Measurements from ENCODE around the gene DYSF. TPM values are rescaled to one million over a fixed set of nuclear protein-coding genes. Genes with fewer than 3 reads are reported as not detected.

The DYSF gene
- total and polyA plus RNA-seq, 3 donors from 2014 or later, result 6.8 to 10.9 (median 8.9) TPM

DNA sequence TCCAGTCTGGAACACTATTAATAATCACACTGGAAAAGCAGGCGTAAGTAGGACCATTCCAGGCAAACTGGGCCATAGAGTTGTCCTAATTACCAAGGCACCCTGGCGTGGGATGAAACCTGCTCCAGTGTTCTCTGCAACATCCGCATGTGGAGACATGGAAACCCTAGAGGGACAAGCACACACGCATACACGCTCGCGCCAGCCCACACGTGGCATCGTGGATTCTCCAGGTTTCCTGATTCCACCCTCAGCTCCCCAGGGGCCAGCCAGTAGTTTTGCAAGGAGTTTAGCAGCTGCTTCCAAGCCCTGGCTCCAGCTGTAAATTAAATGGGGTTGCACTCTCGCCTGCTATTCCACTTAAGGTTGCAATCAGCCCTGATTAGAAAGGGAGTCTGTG lies 127.7 kb downstream of the DYSF start:
- H3K4me3 ChIP-seq, result no peak overlapping the region
- no peak for TF ChIP-seq POLR2A (IDR thresholded peaks at IDR 0.05)
- TF ChIP-seq, protein P1, sequence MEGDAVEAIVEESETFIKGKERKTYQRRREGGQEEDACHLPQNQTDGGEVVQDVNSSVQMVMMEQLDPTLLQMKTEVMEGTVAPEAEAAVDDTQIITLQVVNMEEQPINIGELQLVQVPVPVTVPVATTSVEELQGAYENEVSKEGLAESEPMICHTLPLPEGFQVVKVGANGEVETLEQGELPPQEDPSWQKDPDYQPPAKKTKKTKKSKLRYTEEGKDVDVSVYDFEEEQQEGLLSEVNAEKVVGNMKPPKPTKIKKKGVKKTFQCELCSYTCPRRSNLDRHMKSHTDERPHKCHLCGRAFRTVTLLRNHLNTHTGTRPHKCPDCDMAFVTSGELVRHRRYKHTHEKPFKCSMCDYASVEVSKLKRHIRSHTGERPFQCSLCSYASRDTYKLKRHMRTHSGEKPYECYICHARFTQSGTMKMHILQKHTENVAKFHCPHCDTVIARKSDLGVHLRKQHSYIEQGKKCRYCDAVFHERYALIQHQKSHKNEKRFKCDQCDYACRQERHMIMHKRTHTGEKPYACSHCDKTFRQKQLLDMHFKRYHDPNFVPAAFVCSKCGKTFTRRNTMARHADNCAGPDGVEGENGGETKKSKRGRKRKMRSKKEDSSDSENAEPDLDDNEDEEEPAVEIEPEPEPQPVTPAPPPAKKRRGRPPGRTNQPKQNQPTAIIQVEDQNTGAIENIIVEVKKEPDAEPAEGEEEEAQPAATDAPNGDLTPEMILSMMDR (IDR thresholded peaks at IDR 0.05), result no peak
- peak; percentile 28 for DNase-seq
- no peaks in the 10 kb centered on the region for H3K4me1 ChIP-seq
- intact Hi-C loops (cut with DNase I; ENCODE audit: low total_unique reads), result no loop called here
- 58 to 74% methylated on average over 2 to 10 of the region's 10 CpGs for WGBS, 2 donors
- H3K36me3 ChIP-seq (ENCODE audit: low read depth, missing control alignments), result no peaks in the 10 kb centered on the region
- H3K9me3 ChIP-seq, result no peaks in the 10 kb centered on the region
- H3K27ac ChIP-seq, result no peak overlapping the region
- no peaks in the 10 kb centered on the region for H3K27me3 ChIP-seq

DNA sequence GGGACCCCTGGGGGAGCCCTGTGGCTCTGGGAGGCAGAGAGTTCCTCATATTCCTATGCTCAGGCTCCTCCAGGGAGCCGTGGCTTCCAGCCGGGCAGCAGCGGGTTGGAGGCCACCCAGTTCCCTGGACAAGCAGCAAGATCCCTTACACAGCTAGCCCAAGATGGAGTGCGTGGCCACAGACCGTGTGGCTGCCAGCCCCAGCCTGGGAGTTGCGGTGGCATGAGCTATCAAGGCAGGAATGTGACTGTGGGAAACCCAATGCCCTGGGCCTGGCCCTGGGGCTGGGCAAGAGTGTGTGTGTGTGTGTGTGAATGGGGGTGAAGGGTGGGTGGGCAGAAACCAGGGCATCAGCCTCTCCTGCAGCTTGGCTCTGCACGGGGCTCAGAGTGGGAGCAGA lies 130.5 kb downstream of the DYSF start:
- H3K4me3 ChIP-seq, result no peak overlapping the region
- H3K36me3 ChIP-seq (ENCODE audit: low read depth, missing control alignments), result no peaks in the 10 kb centered on the region
- no peak overlapping the region for H3K27ac ChIP-seq
- WGBS, 2 donors, result 97 to 98% methylated on average over 7 of the region's 7 CpGs
- DNase-seq, result no peak
- no peaks in the 10 kb centered on the region for H3K4me1 ChIP-seq
- TF ChIP-seq, protein P1 (IDR thresholded peaks at IDR 0.05), result no peak
- no peak for TF ChIP-seq POLR2A (IDR thresholded peaks at IDR 0.05)
- intact Hi-C loops (cut with DNase I; ENCODE audit: low total_unique reads), result no loop called here
- H3K9me3 ChIP-seq, result no peaks in the 10 kb centered on the region
- H3K27me3 ChIP-seq, result no peaks in the 10 kb centered on the region

DNA sequence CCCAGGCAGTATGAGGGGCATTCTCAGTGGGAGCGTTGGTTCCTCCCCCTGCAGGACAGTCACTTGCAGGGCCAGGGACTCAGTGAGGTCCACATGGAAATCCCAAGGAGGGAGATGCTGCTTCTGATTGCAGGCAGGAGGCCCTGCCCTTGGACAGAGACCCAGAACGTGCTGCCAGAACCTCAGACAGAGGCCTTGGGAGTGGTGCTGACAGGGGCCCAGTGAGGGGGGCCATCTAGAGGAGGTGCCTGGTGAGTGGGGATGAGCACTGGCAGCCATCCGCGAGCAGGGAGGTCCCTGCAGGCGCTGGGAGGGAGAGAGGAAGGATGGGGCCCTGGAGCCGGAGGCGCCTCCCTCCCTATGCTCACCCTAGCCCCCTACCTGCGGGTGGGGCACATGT lies 133.1 kb downstream of the DYSF start:
- Histone ChIP-seq H3K27me3 (no peaks in the 10 kb centered on the region), H3K36me3 (ENCODE audit: low read depth, missing control alignments) (no peaks in the 10 kb centered on the region), H3K4me3 (no peak overlapping the region), H3K9me3 (no peaks in the 10 kb centered on the region), H3K27ac (no peak overlapping the region), H3K4me1 (no peaks in the 10 kb centered on the region)
- DNase-seq, result no peak
- WGBS, 2 donors, result 67 to 82% methylated on average over 1 to 8 of the region's 8 CpGs
- intact Hi-C loops (cut with DNase I; ENCODE audit: low total_unique reads), result no loop called here
- TF ChIP-seq POLR2A (IDR thresholded peaks at IDR 0.05), result no peak
- TF ChIP-seq, protein P1 (IDR thresholded peaks at IDR 0.05), result no peak

DNA sequence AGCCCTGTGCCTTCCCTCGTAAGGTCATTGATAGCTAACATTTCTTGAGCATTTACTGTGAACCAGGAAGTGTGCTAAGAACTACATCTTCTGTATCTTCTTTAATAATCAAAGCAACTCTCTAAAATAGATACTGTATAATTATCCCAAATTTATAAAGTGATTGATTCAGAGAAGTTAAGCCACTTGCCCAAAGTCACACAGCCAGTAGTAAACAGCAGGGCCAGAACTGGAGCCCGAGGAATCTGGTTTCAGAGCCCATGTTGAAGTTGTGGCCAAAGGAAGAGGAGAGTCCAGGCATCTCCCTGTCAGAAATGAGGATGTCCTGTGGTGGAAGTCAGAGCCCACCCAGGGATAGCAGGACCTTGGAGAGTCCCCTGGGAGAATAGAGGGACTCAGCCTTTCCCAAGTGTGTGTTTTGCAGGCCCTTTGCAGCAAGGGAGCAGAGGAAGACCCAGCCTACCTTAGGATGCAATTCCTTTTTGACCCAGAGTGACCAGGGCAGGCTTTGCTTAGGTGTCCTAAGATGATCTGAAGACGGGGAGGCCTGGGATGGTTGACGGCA lies 134.2 kb downstream of the DYSF start:
- Histone ChIP-seq H3K36me3 (ENCODE audit: low read depth, missing control alignments) (no peaks in the 10 kb centered on the region), H3K4me3 (no peak overlapping the region), H3K27ac (no peak overlapping the region), H3K27me3 (no peaks in the 10 kb centered on the region), H3K4me1 (no peaks in the 10 kb centered on the region), H3K9me3 (no peaks in the 10 kb centered on the region)
- no peak for DNase-seq
- intact Hi-C loops (cut with DNase I; ENCODE audit: low total_unique reads), result no loop called here
- no peak for TF ChIP-seq POLR2A (IDR thresholded peaks at IDR 0.05)
- TF ChIP-seq, protein P1 (IDR thresholded peaks at IDR 0.05), result no peak
- 92 to 98% methylated on average over 4 of the region's 4 CpGs for WGBS, 2 donors

DNA sequence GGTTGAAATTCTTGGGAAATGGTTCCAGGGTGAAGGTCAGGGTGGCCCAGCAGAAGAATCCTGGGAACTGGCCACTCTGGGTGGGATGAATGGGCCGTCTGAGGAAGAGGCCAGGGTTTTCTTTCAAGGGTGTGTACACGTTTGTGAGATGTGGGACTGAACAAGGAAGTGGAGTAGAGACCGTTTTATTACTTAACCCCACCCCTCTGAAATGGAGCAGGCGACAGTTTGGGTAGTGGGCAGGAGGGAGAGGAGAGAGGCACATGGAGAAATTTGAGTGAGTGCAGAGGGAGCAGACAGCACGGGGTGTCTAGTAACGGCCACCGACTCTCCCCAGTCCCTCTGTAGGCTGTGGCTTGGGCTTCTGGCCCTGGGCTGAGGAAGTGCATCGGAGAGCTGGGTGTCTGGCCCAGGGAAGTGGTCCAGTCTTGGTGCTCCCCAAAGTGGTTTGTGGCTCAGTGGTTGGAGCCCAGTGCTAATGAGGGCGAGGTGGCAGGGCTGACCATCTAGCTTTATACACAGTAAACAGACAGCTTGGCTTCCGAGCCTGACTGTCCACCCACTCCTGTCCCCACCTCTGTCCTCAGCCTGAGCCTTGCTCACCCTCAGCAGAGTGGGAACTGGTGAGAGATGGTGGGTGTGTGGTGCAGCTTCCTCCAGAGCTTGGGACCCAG lies 135.3 kb downstream of the DYSF start:
- Histone ChIP-seq H3K4me1 (no peaks in the 10 kb centered on the region), H3K36me3 (ENCODE audit: low read depth, missing control alignments) (no peaks in the 10 kb centered on the region)
- WGBS, 2 donors, result 77 to 83% methylated on average over 8 to 10 of the region's 10 CpGs

More for the DNA sequence above, 135.3 kb downstream of the DYSF start:
- no peaks in the 10 kb centered on the region for H3K9me3 ChIP-seq
- DNase-seq, result no peak
- intact Hi-C loops (cut with DNase I; ENCODE audit: low total_unique reads), result no loop called here
- no peak overlapping the region for H3K27ac ChIP-seq
- no peaks in the 10 kb centered on the region for H3K27me3 ChIP-seq
- no peak for TF ChIP-seq POLR2A (IDR thresholded peaks at IDR 0.05)
- TF ChIP-seq, protein P1 (IDR thresholded peaks at IDR 0.05), result no peak
- H3K4me3 ChIP-seq, result no peak overlapping the region
